PC-9 (cell line): ENCODE measurements around the gene FAM120B. TPM values are rescaled to one million over a fixed set of nuclear protein-coding genes. Genes with fewer than 3 reads are reported as not detected.
"Not testable (repeated sequence)": the region's sequence is repeated elsewhere in the genome, so short reads cannot be mapped to it uniquely, and the experiment has no call there.

Source experiments
- BruUV-seq: library from RNA; stranded (reverse); fragments of 400-500 nt; replicated peaks from 2 replicates; lab custom pipeline; 2021; lab: Mats Ljungman, UMichigan
- CTCF ChIA-PET: fragments of 300-600 bp; sonication (Branson Sonifier 250); formaldehyde crosslinking; loops from one replicate; lab custom pipeline; 2022; ENCODE audit warnings: antibody characterized with exemption; lab: Charles Lee
- POLR2A ChIA-PET: fragments of 300-600 bp; sonication (Branson Sonifier 250); formaldehyde crosslinking; loops from one replicate; lab custom pipeline; 2022; ENCODE audit warnings: antibody characterized with exemption; ENCODE audit not compliant: unreplicated experiment; lab: Charles Lee
- DNase-seq, 2 experiments: peaks; one replicate each; pipeline versions ENCODE4 v3.0.0 to v3.0.0-alpha.2; 2015 to 2022; ENCODE audit warnings: mixed read lengths in 1 of 2
- H2AFZ ChIP-seq: fragments of 200-600 bp; sonication (generic); 2 replicates; pipeline ENCODE4 v1.8.1; 2017; ENCODE audit warnings: antibody characterized with exemption
- H3F3A ChIP-seq: fragments of 200-600 bp; sonication (generic); 2 replicates; pipeline ENCODE4 v1.8.1; 2017; ENCODE audit warnings: antibody characterized with exemption, mild to moderate bottlenecking, low read depth; ENCODE audit not compliant: insufficient read depth
- H3K27ac ChIP-seq: fragments of 200-600 bp; sonication (generic); 2 replicates; pipeline ENCODE4 v1.6.1; 2016; ENCODE audit warnings: mixed run types
- H3K27me3 ChIP-seq: fragments of 200-600 bp; sonication (generic); 2 replicates; pipeline ENCODE4 v1.6.1; 2016; ENCODE audit warnings: low read depth, mixed run types; ENCODE audit not compliant: insufficient read depth
- H3K36me3 ChIP-seq: fragments of 200-600 bp; sonication (generic); 2 replicates; pipeline ENCODE4 v1.6.1; 2016; ENCODE audit warnings: low read depth, mixed run types
- H3K4me1 ChIP-seq: fragments of 200-600 bp; sonication (generic); replicated peaks from 2 replicates; pipeline ENCODE4 v1.6.1; 2016; ENCODE audit warnings: mixed run types; ENCODE audit not compliant: insufficient read depth
- H3K4me2 ChIP-seq: fragments of 200-600 bp; sonication (generic); 2 replicates; pipeline ENCODE4 v1.6.1; 2017; ENCODE audit warnings: mixed run types
- H3K4me3 ChIP-seq: fragments of 200-600 bp; sonication (generic); 2 replicates; pipeline ENCODE4 v1.6.1; 2016; ENCODE audit warnings: mixed run types
- H3K79me2 ChIP-seq: fragments of 200-600 bp; sonication (generic); 2 replicates; pipeline ENCODE4 v1.6.1; 2017; ENCODE audit warnings: low read depth, mixed run types
- H3K9me2 ChIP-seq: fragments of 200-600 bp; sonication (generic); 2 replicates; pipeline ENCODE4 v1.8.1; 2017; ENCODE audit warnings: mild to moderate bottlenecking; ENCODE audit not compliant: insufficient read depth
- H3K9me3 ChIP-seq: fragments of 200-600 bp; sonication (generic); 2 replicates; pipeline ENCODE4 v1.8.1; 2016; ENCODE audit warnings: low read depth; ENCODE audit not compliant: insufficient read depth
- H4K20me1 ChIP-seq: fragments of 200-600 bp; sonication (generic); 2 replicates; pipeline ENCODE4 v1.8.1; 2017; ENCODE audit not compliant: insufficient read depth
- CTCF ChIP-seq: fragments of 200-600 bp; sonication (generic); conservative IDR thresholded peaks from 2 replicates; pipeline ENCODE4 v1.6.1; 2017; ENCODE audit warnings: mixed run types, antibody characterized with exemption, mild to moderate bottlenecking, moderate library complexity
- EZH2 ChIP-seq: fragments of 200-600 bp; sonication (generic); IDR thresholded peaks from 2 replicates; pipeline ENCODE4 v1.8.0; 2017; ENCODE audit warnings: antibody characterized with exemption, low read depth
- intact Hi-C: fragments of 100-400 bp; cut with micrococcal nuclease; formaldehyde crosslinking; loops from one replicate; pipeline ENCODE4 v1.10.0; 2022; ENCODE audit not compliant: unreplicated experiment
- total RNA-seq: library from RNA; stranded (reverse); gene quantifications from 2 replicates; pipeline ENCODE4 v1.2.3, GENCODE V29; 2021

Gene FAM120B
- total RNA-seq, 1 experiment from 2014 or later = 14.3 TPM

GRCh38 chr6:170317718-170318117, 11.2 kb downstream of the FAM120B start:
- no TSS peak for BruUV-seq
- Histone ChIP-seq H3K79me2 (peaks cover 13% of the 10 kb centered on the region), H4K20me1 (peaks cover 30% of the 10 kb centered on the region), H3K27ac (no peak overlapping the region), H3K27me3 (no peaks in the 10 kb centered on the region), H3K4me2 (no peak overlapping the region), H3K9me2 (no peaks in the 10 kb centered on the region), H3K4me3 (no peak overlapping the region), H2AFZ (no peak overlapping the region), H3K36me3 (no peaks in the 10 kb centered on the region), H3K4me1 (no peaks in the 10 kb centered on the region), H3F3A (no peaks in the 10 kb centered on the region), H3K9me3 (no peaks in the 10 kb centered on the region)
- intact Hi-C loops = no loop called here
- no peak for DNase-seq
- no peak for TF ChIP-seq CTCF
- TF ChIP-seq EZH2 = no peak
- ChIA-PET CTCF (no interaction called here), POLR2A (no interaction called here)

GRCh38 chr6:170329321-170329720, 22.8 kb downstream of the FAM120B start:
- no peaks in the 10 kb centered on the region for H4K20me1 ChIP-seq
- POLR2A ChIA-PET = no interaction called here
- no peaks in the 10 kb centered on the region for H3K9me2 ChIP-seq
- H3K4me1 ChIP-seq = no peaks in the 10 kb centered on the region
- no peak overlapping the region for H3K27ac ChIP-seq
- H3F3A ChIP-seq = no peaks in the 10 kb centered on the region
- intact Hi-C loops = no loop called here
- H3K79me2 ChIP-seq = no peaks in the 10 kb centered on the region
- no peaks in the 10 kb centered on the region for H3K9me3 ChIP-seq
- CTCF ChIA-PET = no interaction called here
- no peaks in the 10 kb centered on the region for H3K27me3 ChIP-seq
- no peak overlapping the region for H3K4me2 ChIP-seq
- no peak overlapping the region for H2AFZ ChIP-seq
- TF ChIP-seq CTCF (no peak), EZH2 (no peak)
- BruUV-seq = no TSS peak
- no peak overlapping the region for H3K4me3 ChIP-seq
- no peaks in the 10 kb centered on the region for H3K36me3 ChIP-seq
- DNase-seq = no peak

GRCh38 chr6:170335199-170335598, 28.6 kb downstream of the FAM120B start:
- H3K4me3 ChIP-seq, H3F3A ChIP-seq, H3K79me2 ChIP-seq, CTCF ChIA-PET, H3K9me3 ChIP-seq, BruUV-seq, H3K4me2 ChIP-seq, H3K4me1 ChIP-seq, intact Hi-C loops, H3K27ac ChIP-seq, H3K9me2 ChIP-seq, H2AFZ ChIP-seq, H3K36me3 ChIP-seq, H3K27me3 ChIP-seq, POLR2A ChIA-PET, DNase-seq: not testable (repeated sequence)
- peaks cover 19% of the 10 kb centered on the region for H4K20me1 ChIP-seq
